K562 (cell line): Measurements from ENCODE around the gene CALHM3. TPM values are rescaled to one million over a fixed set of nuclear protein-coding genes. Genes with fewer than 3 reads are reported as not detected.

Experiments
- ATAC-seq: fragments of 200-7000 bp; cut with Tn5 transposase; 3 replicates; pipeline ENCODE4 v1.9.1; 2020; ENCODE audit warnings: moderate library complexity
- BruUV-seq: library from RNA; stranded (reverse); fragments of 400-500 nt; replicated peaks from 2 replicates; lab custom pipeline; 2021; lab: Mats Ljungman, UMichigan
- CTCF ChIA-PET: fragments of 300-600 bp; formaldehyde crosslinking; extraction: SDS; loops from one replicate; lab custom pipeline; 2021; ENCODE audit warnings: low intra/inter-chr PET ratio; lab: Yijun Ruan, JAX
- POLR2A ChIA-PET: fragments of 300-600, 350-650 bp; sonication (Branson Sonifier 250); formaldehyde crosslinking; extraction: SDS; loops from one replicate; lab custom pipeline; 2021; ENCODE audit warnings: antibody characterized with exemption, inconsistent platforms; lab: Yijun Ruan, JAX
- DNase-seq, 4 experiments: peaks; one replicate each; pipeline versions ENCODE4 v3.0.0 to v3.0.0-alpha.2; 2011 to 2018; ENCODE audit warnings: low spot score in 3 of 4, mixed read lengths in 3 of 4; ENCODE audit errors: extremely low read depth in 1 of 4
- FAIRE-seq: peaks from 2 replicates; lab custom pipeline; 2011; peaks lifted over from hg19 to GRCh38; lab: Jason Lieb, UNC
- H2AFZ ChIP-seq: 2 replicates; pipeline ENCODE4 v1.6.0; 2011; ENCODE audit warnings: low read depth, low read length, control low read depth, inconsistent platforms
- H3K27ac ChIP-seq: fragments of 200-600 bp; 3 replicates; pipeline ENCODE4 v1.8.0; 2011; ENCODE audit warnings: low read depth, mild to moderate bottlenecking, control low read depth, inconsistent platforms, low read length, moderate library complexity, mixed read lengths; ENCODE audit errors: extremely low read depth
- H3K27me3 ChIP-seq, 2 experiments: fragments of 300-600 bp in 1 of 2; 2 replicates in 1 of 2; 3 replicates in 1 of 2; pipeline versions ENCODE4 v1.6.0 to v1.8.0; 2011; ENCODE audit warnings: inconsistent platforms in 2 of 2, low read length in 2 of 2, mild to moderate bottlenecking in 1 of 2, mixed read lengths in 1 of 2, moderate library complexity in 1 of 2; ENCODE audit not compliant: control insufficient read depth in 2 of 2, insufficient read depth in 2 of 2
- H3K36me3 ChIP-seq: fragments of 300-600 bp; 3 replicates; pipeline ENCODE4 v1.8.0; 2011; ENCODE audit warnings: mild to moderate bottlenecking, low read length, inconsistent platforms; ENCODE audit not compliant: control insufficient read depth, insufficient read depth
- H3K4me1 ChIP-seq, 2 experiments: fragments of 200-600 bp in 1 of 2; replicated peaks in 1 of 2; 2 replicates in 1 of 2; 3 replicates in 1 of 2; pipeline versions ENCODE4 v1.5.1 to v1.8.0; 2011; ENCODE audit warnings: inconsistent platforms in 2 of 2, low read length in 2 of 2, mild to moderate bottlenecking in 1 of 2, mixed read lengths in 1 of 2, moderate library complexity in 1 of 2; ENCODE audit not compliant: control insufficient read depth in 2 of 2, insufficient read depth in 2 of 2
- H3K4me2 ChIP-seq: 2 replicates; pipeline ENCODE4 v1.6.1; 2011; ENCODE audit warnings: low read length, control low read depth, inconsistent platforms, mixed read lengths; ENCODE audit not compliant: insufficient read depth
- H3K4me3 ChIP-seq: fragments of 200-600 bp; sonication (generic), shearing (Covaris generic); 2 replicates; pipeline ENCODE4 v1.5.1; 2016; ENCODE audit warnings: control low read depth, inconsistent platforms
- H3K79me2 ChIP-seq: fragments of 200-600 bp; 3 replicates; pipeline ENCODE4 v1.8.0; 2011; ENCODE audit warnings: low read length, inconsistent platforms; ENCODE audit not compliant: control insufficient read depth, insufficient read depth
- H3K9ac ChIP-seq, 2 experiments: 2 replicates each; pipeline versions ENCODE4 v1.6.0 to v1.6.1; 2011; ENCODE audit warnings: low read depth in 2 of 2, low read length in 2 of 2, control low read depth in 1 of 2, inconsistent platforms in 1 of 2, mild to moderate bottlenecking in 1 of 2, mixed read lengths in 1 of 2; ENCODE audit not compliant: insufficient read depth in 1 of 2
- H3K9me1 ChIP-seq: one replicate; pipeline ENCODE4 v1.6.0; 2011; ENCODE audit warnings: inconsistent platforms, mild to moderate bottlenecking, low read length, moderate library complexity; ENCODE audit not compliant: control insufficient read depth, insufficient read depth
- H3K9me3 ChIP-seq: replicated peaks from 2 replicates; pipeline ENCODE4 v1.5.1; 2011; ENCODE audit warnings: low read depth, low read length, inconsistent platforms; ENCODE audit not compliant: control insufficient read depth, insufficient read depth
- H4K20me1 ChIP-seq: replicated peaks from 2 replicates; pipeline ENCODE4 v1.6.1; 2011; ENCODE audit warnings: low read length, inconsistent platforms, mixed read lengths; ENCODE audit not compliant: control insufficient read depth, insufficient read depth
- ARID3B ChIP-seq: fragments of 250-450 bp; sonication (Bioruptor Pico); IDR thresholded peaks from 2 replicates; pipeline ENCODE4 v1.4.0; 2020; ENCODE audit warnings: borderline replicate concordance
- ARNT ChIP-seq, 2 experiments: fragments of 450-650 bp; IDR thresholded peaks; 2 replicates each; pipeline ENCODE4 v1.6.1; 2016; ENCODE audit warnings: mild to moderate bottlenecking in 1 of 2
- BRD4 ChIP-seq: fragments of 200-600 bp; sonication (generic); IDR thresholded peaks from 2 replicates; pipeline ENCODE4 v1.6.1; 2017; ENCODE audit warnings: inconsistent platforms
- ILF3 ChIP-seq: fragments of 450-650 bp; IDR thresholded peaks from 2 replicates; pipeline ENCODE4 v1.6.1; 2018; ENCODE audit warnings: antibody characterized with exemption, mild to moderate bottlenecking, moderate library complexity, borderline replicate concordance
- ILK ChIP-seq: fragments of 450-650 bp; IDR thresholded peaks from 2 replicates; pipeline ENCODE4 v1.6.1; 2016; ENCODE audit warnings: missing genetic modification characterization, low read depth, mild to moderate bottlenecking, missing compliant biosample characterization, moderate library complexity, borderline replicate concordance
- MYNN ChIP-seq, 2 experiments: sonication (generic); formaldehyde crosslinking in 1 of 2; IDR thresholded peaks; 2 replicates each; pipeline versions ENCODE4 v1.5.0 to v1.6.1; 2016 to 2020; ENCODE audit warnings: antibody characterized with exemption in 1 of 2, missing genetic modification reagents in 1 of 2
- TAF1 ChIP-seq: IDR thresholded peaks from 2 replicates; pipeline ENCODE4 v1.6.1; 2011; ENCODE audit warnings: mild to moderate bottlenecking, low read length, moderate library complexity; ENCODE audit not compliant: insufficient read depth, control insufficient read depth, severe bottlenecking; ENCODE audit errors: extremely low read depth
- ZBTB2 ChIP-seq: fragments of 450-650 bp; IDR thresholded peaks from 2 replicates; pipeline ENCODE4 v1.6.1; 2016; ENCODE audit warnings: antibody characterized with exemption
- ZBTB49 ChIP-seq: sonication (generic); formaldehyde crosslinking; IDR thresholded peaks from 2 replicates; pipeline ENCODE4 v1.8.0; 2022; ENCODE audit warnings: missing genetic modification reagents, mild to moderate bottlenecking, borderline replicate concordance
- ZNF197 ChIP-seq: fragments of 200-800 bp; sonication (Bioruptor generic); IDR thresholded peaks from 2 replicates; pipeline ENCODE4 v1.6.1; 2016; ENCODE audit warnings: low read depth, missing genetic modification characterization, missing compliant biosample characterization
- ZNF507 ChIP-seq: conservative IDR thresholded peaks from 2 replicates; pipeline ENCODE4 v1.6.1; 2017; ENCODE audit warnings: missing genetic modification characterization, missing compliant biosample characterization
- WGBS: fragments of 100-300 bp; shearing (Covaris generic); methylation state at CpG from one replicate; pipeline ENCODE4 v1.1.6; 2016; ENCODE audit warnings: low coverage, mixed read lengths; ENCODE audit not compliant: insufficient coverage; ENCODE audit errors: missing lambda C conversion rate; 5-methylcytosine and 5-hydroxymethylcytosine counted together
- in situ Hi-C: fragments of 300-500 bp; cut with MboI; formaldehyde crosslinking; loops from 4 replicates; pipeline ENCODE4 v1.15.0; 2018; ENCODE audit warnings: inconsistent platforms, mixed read lengths
- intact Hi-C: fragments of 100-400 bp; cut with micrococcal nuclease; formaldehyde crosslinking; loops from 2 replicates; pipeline ENCODE4 v1.14.2; 2022
- polyA plus RNA-seq, 8 experiments: library from polyadenylated mRNA; depleted of rRNA in 4 of 8; stranded (reverse) in 5 of 8; unstranded in 3 of 8; fragments of >200 nt; fragmentation: Nextera tagmentation in 2 of 8; fragmentation: Illumina TruSeq in 1 of 8; extraction: Ambion mirVana in 2 of 8; extraction: Trizol in 1 of 8; gene quantifications; 2 replicates each; pipeline versions ENCODE4 v1.2.1 to v1.2.3, GENCODE V29; 2011 to 2014; ENCODE audit warnings: inconsistent platforms in 1 of 8, missing spikeins in 1 of 8
- total RNA-seq, 7 experiments: library from RNA; depleted of rRNA in 6 of 7; stranded (reverse); fragments of >200 nt in 6 of 7; fragmentation: Illumina TruSeq in 2 of 7; extraction: Trizol in 2 of 7; gene quantifications; 2 replicates each; pipeline versions ENCODE4 v1.2.1 to v1.2.3, GENCODE V29; 2011 to 2021; ENCODE audit warnings: low replicate concordance in 1 of 7

The CALHM3 gene
- total and polyA plus RNA-seq, 9 of the 15 experiments (the other 6 are each of a cell fraction or from before 2014, with no cell fraction given), result not detected

GRCh38 chr10:103466734-103467133, 12.3 kb downstream of the CALHM3 start:
- POLR2A ChIA-PET, result no interaction called here
- Histone ChIP-seq H3K9me3 (no peaks in the 10 kb centered on the region), H3K27me3 (peaks cover 0 to 16% of the 10 kb centered on the region in 2 experiments; a peak in 3 of 5 replicates), H3K27ac (no peak overlapping the region), H4K20me1 (no peaks in the 10 kb centered on the region; the same call in 1 of the 2 replicates), H2AFZ (no peak overlapping the region), H3K79me2 (no peaks in the 10 kb centered on the region), H3K4me2 (no peak overlapping the region), H3K4me1 (peaks cover 0 to 8% of the 10 kb centered on the region in 2 experiments; a peak in 2 of 5 replicates), H3K9ac (no peak overlapping the region), H3K36me3 (no peaks in the 10 kb centered on the region), H3K4me3 (no peak overlapping the region), H3K9me1 (no peaks in the 10 kb centered on the region)
- intact Hi-C loops (no loop called here), in situ Hi-C loops (no loop called here)
- BruUV-seq, result no TSS peak
- CTCF ChIA-PET, result no interaction called here
- no peak for FAIRE-seq
- DNase-seq, result no peak
- ATAC-seq, result no peak
- 17% methylated on average over 3 of the region's 3 CpGs for WGBS
- TF ChIP-seq ILK (tag) (no peak), ZBTB49 (no peak), MYNN (IDR thresholded peaks at IDR 0.05) (no peak), MYNN (CRISPR knock-in tag; IDR thresholded peaks at IDR 0.05) (no peak), ZBTB2 (no peak), BRD4 (no peak), ZNF197 (CRISPR knock-in tag) (no peak), TAF1 (no peak), ILF3 (no peak), ARID3B (CRISPR knock-in tag) (no peak), ZNF507 (no peak), ARNT (IDR thresholded peaks at IDR 0.05) (no peak)
